Fibroblast of skin of left quadriceps (primary cell): ENCODE results near the gene ATP4B.
A peak's percentile ranks its signal among the peaks of the same experiment; 100 is the strongest.
"Not testable (repeated sequence)": the region's sequence is repeated elsewhere in the genome, so short reads cannot be mapped to it uniquely, and the experiment has no call there.

Experiments used
- DNase-seq, 2 experiments: peaks; one replicate each; pipeline ENCODE4 v3.0.0-alpha.2; 2013; ENCODE audit warnings: low read depth in 2 of 2

ATP4B gene

GRCh38 chr13:113625965-113626721, 31.9 kb downstream of the ATP4B start:
- peak; percentile 36 to 56 for DNase-seq

GRCh38 chr13:113624640-113625304, 33.2 kb downstream of the ATP4B start:
- not testable (repeated sequence) for DNase-seq

- DNase-seq, result no peak
These were observed 33.8 kb downstream of the ATP4B start for GRCh38 chr13:113624235-113624587.

GRCh38 chr13:113623491-113624234, 34.3 kb downstream of the ATP4B start:
- DNase-seq, result no peak

- DNase-seq, result no peak
These were observed 35.1 kb downstream of the ATP4B start for GRCh38 chr13:113622791-113623490.

GRCh38 chr13:113621986-113622550, 35.9 kb downstream of the ATP4B start:
- DNase-seq, result not testable (repeated sequence)

- DNase-seq, result not testable (repeated sequence)
These were observed 36.5 kb downstream of the ATP4B start for GRCh38 chr13:113621498-113621897.

GRCh38 chr13:113621046-113621445, 37.0 kb downstream of the ATP4B start:
- DNase-seq, result no peak

- no peak for DNase-seq
These were observed 37.8 kb downstream of the ATP4B start for GRCh38 chr13:113620036-113620796.

- no peak for DNase-seq
These were observed 39.5 kb downstream of the ATP4B start for GRCh38 chr13:113618455-113618854.

GRCh38 chr13:113617961-113618360, 40.0 kb downstream of the ATP4B start:
- no peak for DNase-seq

GRCh38 chr13:113616991-113617749, 40.8 kb downstream of the ATP4B start:
- no peak for DNase-seq

GRCh38 chr13:113616281-113616906, 41.6 kb downstream of the ATP4B start:
- DNase-seq, result no peak

- DNase-seq, result no peak
These were observed 44.1 kb downstream of the ATP4B start for GRCh38 chr13:113613789-113614379.

GRCh38 chr13:113612607-113613006, 45.4 kb downstream of the ATP4B start:
- DNase-seq, result no peak

GRCh38 chr13:113611996-113612395, 46.0 kb downstream of the ATP4B start:
- DNase-seq, result no peak

GRCh38 chr13:113610266-113610665, 47.7 kb downstream of the ATP4B start:
- no peak for DNase-seq

- no peak for DNase-seq
These were observed 48.4 kb downstream of the ATP4B start for GRCh38 chr13:113609616-113610015.

GRCh38 chr13:113608967-113609533, 48.9 kb downstream of the ATP4B start:
- no peak for DNase-seq
